GM12878 (cell line): Measurements from ENCODE around the gene DNASE1L3. TPM values are rescaled to one million over a fixed set of nuclear protein-coding genes. Genes with fewer than 3 reads are reported as not detected.
A peak's percentile ranks its signal among the peaks of the same experiment; 100 is the strongest.

Experiments
- ATAC-seq: fragments of 200-7000 bp; cut with Tn5 transposase; 3 replicates; pipeline ENCODE4 v1.9.1; 2020; ENCODE audit warnings: mild to moderate bottlenecking, moderate library complexity
- BruUV-seq: library from RNA; stranded (reverse); fragments of 400-500 nt; replicated peaks from 2 replicates; lab custom pipeline; 2021; lab: Mats Ljungman, UMichigan
- CTCF ChIA-PET: fragments of 300-600 bp; sonication (Branson Sonifier 250); formaldehyde crosslinking; extraction: SDS; loops from one replicate; lab custom pipeline; 2021; ENCODE audit warnings: inconsistent platforms; lab: Yijun Ruan, JAX
- POLR2A ChIA-PET: fragments of 350-600 bp; formaldehyde crosslinking; extraction: SDS; loops from one replicate; lab custom pipeline; 2021; ENCODE audit warnings: inconsistent platforms; lab: Charles Lee
- RAD21 ChIA-PET: fragments of 300-600 bp; sonication (Branson Sonifier 250); formaldehyde crosslinking; loops from one replicate; lab custom pipeline; 2023; ENCODE audit warnings: antibody characterized with exemption; ENCODE audit not compliant: unreplicated experiment; lab: Charles Lee
- SMC1A ChIA-PET: fragments of 300-600 bp; sonication (Branson Sonifier 250); formaldehyde crosslinking; loops from one replicate; lab custom pipeline; 2023; ENCODE audit not compliant: unreplicated experiment, uncharacterized antibody; lab: Charles Lee
- DNase-seq: peaks from one replicate; pipeline ENCODE4 v3.0.0-alpha.2; 2011; ENCODE audit warnings: low read depth, low spot score
- FAIRE-seq: peaks from 3 replicates; lab custom pipeline; 2011; peaks lifted over from hg19 to GRCh38; lab: Jason Lieb, UNC
- H2AFZ ChIP-seq: 2 replicates; pipeline ENCODE4 v1.6.0; 2011; ENCODE audit warnings: low read depth, low read length, control low read depth; ENCODE audit not compliant: control insufficient read depth
- H3K27ac ChIP-seq: 2 replicates; pipeline ENCODE4 v1.5.1; 2011; ENCODE audit warnings: control low read depth; ENCODE audit not compliant: control insufficient read depth, insufficient read depth
- H3K27me3 ChIP-seq, 2 experiments: replicated peaks in 1 of 2; 2 replicates each; pipeline versions ENCODE4 v1.6.0 to v1.6.1; 2011; ENCODE audit warnings: low read length in 1 of 2; ENCODE audit not compliant: control insufficient read depth in 2 of 2, insufficient read depth in 2 of 2
- H3K36me3 ChIP-seq, 2 experiments: 2 replicates each; pipeline ENCODE4 v1.5.1; 2011; ENCODE audit warnings: low read length in 1 of 2; ENCODE audit not compliant: control insufficient read depth in 2 of 2, insufficient read depth in 2 of 2
- H3K4me1 ChIP-seq: 2 replicates; pipeline ENCODE4 v1.6.1; 2011; ENCODE audit warnings: mild to moderate bottlenecking, low read length, moderate library complexity, mixed read lengths; ENCODE audit not compliant: control insufficient read depth, insufficient read depth
- H3K4me2 ChIP-seq: 2 replicates; pipeline ENCODE4 v1.6.0; 2011; ENCODE audit warnings: control low read depth; ENCODE audit not compliant: control insufficient read depth, insufficient read depth
- H3K4me3 ChIP-seq: fragments of 200-600 bp; sonication (generic); 2 replicates; pipeline ENCODE4 v1.5.1; 2016
- H3K79me2 ChIP-seq: 2 replicates; pipeline ENCODE4 v1.6.0; 2011; ENCODE audit warnings: low read length; ENCODE audit not compliant: control insufficient read depth, insufficient read depth
- H3K9ac ChIP-seq: 2 replicates; pipeline ENCODE4 v1.8.0; 2011; ENCODE audit warnings: low read length, control low read depth, mixed read lengths; ENCODE audit not compliant: control insufficient read depth, insufficient read depth
- H3K9me3 ChIP-seq: replicated peaks from 3 replicates; pipeline ENCODE4 v1.5.1; 2011; ENCODE audit warnings: mild to moderate bottlenecking, low read length; ENCODE audit not compliant: control insufficient read depth, insufficient read depth
- H4K20me1 ChIP-seq: 2 replicates; pipeline ENCODE4 v1.6.0; 2011; ENCODE audit not compliant: control insufficient read depth, insufficient read depth
- BRCA1 ChIP-seq: IDR thresholded peaks from 2 replicates; pipeline ENCODE4 v1.6.1; 2011; ENCODE audit warnings: low read depth, low read length, improper control_type of control experiment
- CEBPB ChIP-seq, 2 experiments: fragments of 150-350 bp in 1 of 2; IDR thresholded peaks; 2 replicates each; pipeline ENCODE4 v1.6.1; 2012 to 2014; ENCODE audit warnings: low read depth in 2 of 2, low read length in 2 of 2, borderline replicate concordance in 1 of 2, inconsistent platforms in 1 of 2
- FOXK2 ChIP-seq: fragments of 450-650 bp; IDR thresholded peaks from 2 replicates; pipeline ENCODE4 v1.6.1; 2017; ENCODE audit warnings: mild to moderate bottlenecking, moderate library complexity
- HCFC1 ChIP-seq: fragments of 150-350 bp; IDR thresholded peaks from 2 replicates; pipeline ENCODE4 v1.6.1; 2014; ENCODE audit warnings: low read length
- HDAC6 ChIP-seq: fragments of 200-600 bp; sonication (generic); IDR thresholded peaks from one replicate; pipeline ENCODE4 v1.8.0; 2017; ENCODE audit warnings: antibody characterized with exemption; ENCODE audit not compliant: unreplicated experiment
- HSF1 ChIP-seq: fragments of 150-350 bp; IDR thresholded peaks from 2 replicates; pipeline ENCODE4 v1.6.1; 2014; ENCODE audit warnings: mild to moderate bottlenecking, low read depth, low read length
- IKZF2 ChIP-seq, 2 experiments: fragments of 450-650 bp; IDR thresholded peaks; 2 replicates each; pipeline ENCODE4 v1.6.1; 2017; ENCODE audit warnings: mild to moderate bottlenecking in 2 of 2, moderate library complexity in 2 of 2
- KLF5 ChIP-seq: fragments of 450-650 bp; IDR thresholded peaks from 2 replicates; pipeline ENCODE4 v1.6.1; 2014; ENCODE audit warnings: mild to moderate bottlenecking; ENCODE audit not compliant: partially characterized antibody
- NFIC ChIP-seq: IDR thresholded peaks from 2 replicates; pipeline ENCODE4 v1.6.1; 2012; ENCODE audit warnings: low read depth, mild to moderate bottlenecking, inconsistent platforms, low read length, moderate library complexity
- NFYA ChIP-seq: IDR thresholded peaks from 2 replicates; pipeline ENCODE4 v1.6.1; 2011; ENCODE audit warnings: low read depth, mild to moderate bottlenecking, low read length, improper control_type of control experiment, borderline replicate concordance
- NR2F1 ChIP-seq: fragments of 450-650 bp; conservative IDR thresholded peaks from 2 replicates; pipeline ENCODE4 v1.6.1; 2017; ENCODE audit warnings: mild to moderate bottlenecking
- SREBF2 ChIP-seq: IDR thresholded peaks from 2 replicates; pipeline ENCODE4 v1.6.1; 2012; ENCODE audit warnings: mild to moderate bottlenecking, low read length
- YBX1 ChIP-seq: fragments of 450-650 bp; IDR thresholded peaks from 2 replicates; pipeline ENCODE4 v1.6.1; 2016; ENCODE audit warnings: antibody characterized with exemption
- ZNF207 ChIP-seq: fragments of 450-650 bp; IDR thresholded peaks from 2 replicates; pipeline ENCODE4 v1.6.1; 2014; ENCODE audit warnings: antibody characterized with exemption, mild to moderate bottlenecking, borderline replicate concordance
- ZNF24 ChIP-seq: fragments of 450-650 bp; IDR thresholded peaks from 2 replicates; pipeline ENCODE4 v1.6.1; 2017; ENCODE audit warnings: antibody characterized with exemption, mild to moderate bottlenecking
- WGBS: methylation state at CpG from one replicate; pipeline ENCODE4 v1.1.6; 2016; ENCODE audit warnings: low lambda C conversion rate; ENCODE audit not compliant: insufficient replicate concordance, insufficient coverage; ENCODE audit errors: missing lambda C conversion rate; 5-methylcytosine and 5-hydroxymethylcytosine counted together
- in situ Hi-C: fragments of 300-500 bp; cut with MboI; formaldehyde crosslinking; loops from 9 replicates; pipeline ENCODE4 v1.14.3; 2018; ENCODE audit warnings: mixed read lengths
- intact Hi-C: fragments of 100-400 bp; cut with micrococcal nuclease; formaldehyde crosslinking; loops from one replicate; pipeline ENCODE4 v1.14.2; 2022; ENCODE audit not compliant: unreplicated experiment
- polyA plus RNA-seq, 11 experiments: library from polyadenylated mRNA; depleted of rRNA in 4 of 11; unstranded in 6 of 11; stranded (reverse) in 5 of 11; fragments of >200 nt; fragmentation: Nextera tagmentation in 4 of 11; fragmentation: Illumina TruSeq in 1 of 11; extraction: Ambion mirVana in 4 of 11; extraction: Trizol in 1 of 11; gene quantifications; 1 replicate in 1 of 11; 2 replicates in 10 of 11; pipeline versions ENCODE4 v1.2.1 to v1.2.3, GENCODE V29; 2011 to 2016; ENCODE audit warnings: inconsistent platforms in 2 of 11, missing spikeins in 2 of 11, low read depth in 1 of 11
- total RNA-seq, 4 experiments: library from RNA; depleted of rRNA in 3 of 4; stranded (reverse); fragments of >200 nt in 3 of 4; fragmentation: Illumina TruSeq in 1 of 4; extraction: Trizol in 1 of 4; gene quantifications; 2 replicates each; pipeline versions ENCODE4 v1.2.1 to v1.2.3, GENCODE V29; 2013 to 2021
- TF ChIP-seq, protein P1 (sequence below): IDR thresholded peaks from 2 replicates; pipeline ENCODE4 v1.6.1; 2012; ENCODE audit warnings: low read depth, low read length, improper control_type of control experiment

The DNASE1L3 gene
- total and polyA plus RNA-seq, 10 of the 15 experiments (the other 5 are each of a cell fraction or from before 2014, with no cell fraction given): 3.2 to 72.1 (median 6.3) TPM

DNA sequence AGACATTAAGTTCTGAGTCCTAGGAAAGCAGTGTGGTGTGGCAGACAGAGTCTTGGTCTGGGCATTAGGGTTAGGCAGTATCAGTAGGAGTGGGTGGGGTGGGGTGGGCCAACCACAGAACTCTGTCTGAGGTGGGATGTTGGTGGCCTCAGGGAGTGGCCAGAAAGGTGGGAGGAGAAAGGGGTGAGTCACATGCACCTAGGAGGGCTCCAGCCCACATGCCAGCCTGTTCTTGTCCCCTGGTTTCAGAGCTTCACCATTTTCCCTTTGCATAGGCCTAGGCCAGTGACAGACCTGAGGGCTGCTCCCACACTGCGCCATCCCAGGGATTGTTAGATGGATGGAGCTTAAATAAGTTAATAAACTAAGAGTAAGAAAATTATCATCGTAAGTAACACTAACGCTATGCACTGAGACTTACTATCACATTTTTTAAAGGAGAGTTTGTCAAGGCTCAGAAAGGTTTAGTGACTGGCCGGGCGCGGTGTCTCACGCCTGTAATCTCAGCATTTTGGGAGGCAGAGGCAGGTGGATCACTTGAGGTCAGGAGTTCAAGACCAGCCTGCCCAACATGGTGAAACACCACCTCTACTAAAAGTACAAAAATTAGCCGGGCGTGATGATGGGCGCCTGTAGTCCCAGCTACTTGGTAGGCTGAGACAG, 33.8 kb downstream of the DNASE1L3 start:
- Histone ChIP-seq H4K20me1 (no peaks in the 10 kb centered on the region), H3K4me2 (peak overlapping the region; percentile 82; the same call in 1 of the 2 replicates), H3K36me3 (no peaks in the 10 kb centered on the region), H3K27ac (no peak overlapping the region), H3K27me3 (no peaks in the 10 kb centered on the region), H3K9me3 (no peaks in the 10 kb centered on the region), H3K79me2 (no peaks in the 10 kb centered on the region), H2AFZ (no peak overlapping the region), H3K9ac (no peak overlapping the region), H3K4me3 (no peak overlapping the region), H3K4me1 (peaks cover 14% of the 10 kb centered on the region)
- ChIA-PET RAD21 (interaction anchor here (0.6 to 3.4 kb wide), 24 partner anchors 12 to 453 kb away, joined by 3 to 36 read pairs (median 4); partner anchors contain the start of genes FLNB, HTD2 and RPP14), CTCF (interaction anchor here (0.5 to 18.5 kb wide), 45 partner anchors 9 to 1441 kb away, joined by 3 to 503 read pairs (median 4); partner anchors contain the start of genes FLNB, HTD2 and RPP14), POLR2A (interaction anchor here (0.6 to 2.0 kb wide), 6 partner anchors 10 to 178 kb away, joined by 3 to 7 read pairs (median 4); partner anchors contain the start of gene HTD2), SMC1A (interaction anchor here (0.6 to 3.2 kb wide), 13 partner anchors 11 to 454 kb away, joined by 3 to 30 read pairs (median 3); partner anchors contain the start of genes HTD2 and RPP14)
- ATAC-seq (no peak), DNase-seq (no peak), FAIRE-seq (no peak)
- no peak for TF ChIP-seq ZNF207
- TF ChIP-seq SREBF2: no peak
- no peak for TF ChIP-seq KLF5
- no peak for TF ChIP-seq NFYA
- no peak for TF ChIP-seq IKZF2 (IDR thresholded peaks at IDR 0.05)
- no peak for TF ChIP-seq BRCA1
- TF ChIP-seq FOXK2: no peak
- no peak for TF ChIP-seq HCFC1
- TF ChIP-seq, protein P1, sequence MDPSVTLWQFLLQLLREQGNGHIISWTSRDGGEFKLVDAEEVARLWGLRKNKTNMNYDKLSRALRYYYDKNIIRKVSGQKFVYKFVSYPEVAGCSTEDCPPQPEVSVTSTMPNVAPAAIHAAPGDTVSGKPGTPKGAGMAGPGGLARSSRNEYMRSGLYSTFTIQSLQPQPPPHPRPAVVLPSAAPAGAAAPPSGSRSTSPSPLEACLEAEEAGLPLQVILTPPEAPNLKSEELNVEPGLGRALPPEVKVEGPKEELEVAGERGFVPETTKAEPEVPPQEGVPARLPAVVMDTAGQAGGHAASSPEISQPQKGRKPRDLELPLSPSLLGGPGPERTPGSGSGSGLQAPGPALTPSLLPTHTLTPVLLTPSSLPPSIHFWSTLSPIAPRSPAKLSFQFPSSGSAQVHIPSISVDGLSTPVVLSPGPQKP: no peak
- TF ChIP-seq NR2F1: no peak
- no peak for TF ChIP-seq YBX1
- TF ChIP-seq CEBPB (IDR thresholded peaks at IDR 0.05; ENCODE audit: borderline replicate concordance in 1 of 2, low read depth in 2 of 2, low read length in 2 of 2): no peak
- no peak for TF ChIP-seq HSF1
- TF ChIP-seq HDAC6: no peak
- no peak for TF ChIP-seq NFIC
- no peak for TF ChIP-seq ZNF24
- intact Hi-C loops: loop anchor here (2.0 to 5.0 kb wide), 2 partner anchors 215 to 454 kb away; no protein-coding TSS in a partner anchor
- WGBS: 98% methylated on average over 10 of the region's 10 CpGs
- in situ Hi-C loops: loop anchor here (5.0 kb wide), 1 partner anchor 165 kb away; no protein-coding TSS in a partner anchor
- BruUV-seq: no TSS peak
